ENCODE measurements around the gene TBC1D10A.

TBC1D10A gene

GRCh38 chr22:30294830-30295229, 31.9 kb downstream of the TBC1D10A start:
- Histone ChIP-seq H3K4me2 (ENCODE audit: low read length) (no peak overlapping the region), H2AFZ (no peak overlapping the region), H3K4me3 (ENCODE audit: low read depth, low read length) (no peak overlapping the region), H3K4me1 (peaks cover 27% of the 10 kb centered on the region), H3K27ac (no peak overlapping the region), H3K9ac (no peak overlapping the region), H3K27me3 (ENCODE audit: control insufficient read depth, insufficient read depth, low read length) (no peaks in the 10 kb centered on the region), H3K36me3 (ENCODE audit: control insufficient read depth, insufficient read depth, low read length) (no peaks in the 10 kb centered on the region), H3K79me2 (no peaks in the 10 kb centered on the region), H3K9me3 (ENCODE audit: control insufficient read depth, low read length) (no peaks in the 10 kb centered on the region)
- TF ChIP-seq CTCF (IDR thresholded peaks at IDR 0.05): no peak

GRCh38 chr22:30294066-30294465, 32.7 kb downstream of the TBC1D10A start:
- Histone ChIP-seq H3K4me3 (ENCODE audit: low read depth, low read length) (no peak overlapping the region), H3K9ac (no peak overlapping the region), H3K9me3 (ENCODE audit: control insufficient read depth, low read length) (no peaks in the 10 kb centered on the region), H3K4me2 (ENCODE audit: low read length) (no peak overlapping the region), H2AFZ (no peak overlapping the region), H3K27me3 (ENCODE audit: control insufficient read depth, insufficient read depth, low read length) (no peaks in the 10 kb centered on the region), H3K27ac (no peak overlapping the region), H3K79me2 (no peaks in the 10 kb centered on the region), H3K36me3 (ENCODE audit: control insufficient read depth, insufficient read depth, low read length) (no peaks in the 10 kb centered on the region), H3K4me1 (peaks cover 26% of the 10 kb centered on the region)
- no peak for TF ChIP-seq CTCF (IDR thresholded peaks at IDR 0.05)

GRCh38 chr22:30293026-30293425, 33.7 kb downstream of the TBC1D10A start:
- Histone ChIP-seq H3K4me3 (ENCODE audit: low read depth, low read length) (no peak overlapping the region), H3K9ac (no peak overlapping the region), H3K27me3 (ENCODE audit: control insufficient read depth, insufficient read depth, low read length) (no peaks in the 10 kb centered on the region), H3K36me3 (ENCODE audit: control insufficient read depth, insufficient read depth, low read length) (no peaks in the 10 kb centered on the region), H3K4me1 (peaks cover 22% of the 10 kb centered on the region), H3K4me2 (ENCODE audit: low read length) (no peak overlapping the region), H2AFZ (no peak overlapping the region), H3K9me3 (ENCODE audit: control insufficient read depth, low read length) (no peaks in the 10 kb centered on the region), H3K27ac (peak overlapping the region; percentile 98), H3K79me2 (no peaks in the 10 kb centered on the region)
- TF ChIP-seq CTCF (IDR thresholded peaks at IDR 0.05): no peak

GRCh38 chr22:30292069-30292970, 34.4 kb downstream of the TBC1D10A start:
- H3K27me3 ChIP-seq (ENCODE audit: control insufficient read depth, insufficient read depth, low read length): no peaks in the 10 kb centered on the region
- no peaks in the 10 kb centered on the region for H3K36me3 ChIP-seq (ENCODE audit: control insufficient read depth, insufficient read depth, low read length)
- H3K4me2 ChIP-seq (ENCODE audit: low read length): no peak overlapping the region
- no peak overlapping the region for H2AFZ ChIP-seq
- peak overlapping the region; percentile 4 for H3K9ac ChIP-seq
- H3K79me2 ChIP-seq: no peaks in the 10 kb centered on the region
- H3K27ac ChIP-seq: peak overlapping the region; percentile 98
- no peaks in the 10 kb centered on the region for H3K9me3 ChIP-seq (ENCODE audit: control insufficient read depth, low read length)
- H3K4me1 ChIP-seq: peaks cover 22% of the 10 kb centered on the region
- no peak for TF ChIP-seq CTCF (IDR thresholded peaks at IDR 0.05)
- no peak overlapping the region for H3K4me3 ChIP-seq (ENCODE audit: low read depth, low read length)

Data from parathyroid adenoma (tissue), 2 donors.